ENCODE data around the gene ZNF862. TPM values are rescaled to one million over a fixed set of nuclear protein-coding genes. Genes with fewer than 3 reads are reported as not detected.

The ZNF862 gene
- total RNA-seq, 2 experiments from 2014 or later = 18.1 to 21.4 TPM

GRCh38 chr7:149813254-149814035 lies 24.7 kb upstream of the ZNF862 start:
- H3K36me3 Mint-ChIP-seq = no peaks in the 10 kb centered on the region
- no peaks in the 10 kb centered on the region for H3K27me3 Mint-ChIP-seq
- no peaks in the 10 kb centered on the region for H3K9me3 Mint-ChIP-seq
- H3K4me1 Mint-ChIP-seq (ENCODE audit: low read depth) = no peaks in the 10 kb centered on the region
- no peak overlapping the region for H3K4me3 Mint-ChIP-seq
- H3K27ac Mint-ChIP-seq = no peak overlapping the region
- no peak for DNase-seq
- ChIA-PET POLR2A (no interaction called here), CTCF (no interaction called here)
- intact Hi-C loops (cut with micrococcal nuclease) = no loop called here

GRCh38 chr7:149814494-149814893 lies 23.7 kb upstream of the ZNF862 start:
- no peak overlapping the region for H3K4me3 Mint-ChIP-seq
- POLR2A ChIA-PET = no interaction called here
- intact Hi-C loops (cut with micrococcal nuclease) = no loop called here
- H3K27me3 Mint-ChIP-seq = no peaks in the 10 kb centered on the region
- CTCF ChIA-PET = no interaction called here
- H3K4me1 Mint-ChIP-seq (ENCODE audit: low read depth) = no peaks in the 10 kb centered on the region
- H3K36me3 Mint-ChIP-seq = no peaks in the 10 kb centered on the region
- no peak for DNase-seq
- no peak overlapping the region for H3K27ac Mint-ChIP-seq
- no peaks in the 10 kb centered on the region for H3K9me3 Mint-ChIP-seq

DNA sequence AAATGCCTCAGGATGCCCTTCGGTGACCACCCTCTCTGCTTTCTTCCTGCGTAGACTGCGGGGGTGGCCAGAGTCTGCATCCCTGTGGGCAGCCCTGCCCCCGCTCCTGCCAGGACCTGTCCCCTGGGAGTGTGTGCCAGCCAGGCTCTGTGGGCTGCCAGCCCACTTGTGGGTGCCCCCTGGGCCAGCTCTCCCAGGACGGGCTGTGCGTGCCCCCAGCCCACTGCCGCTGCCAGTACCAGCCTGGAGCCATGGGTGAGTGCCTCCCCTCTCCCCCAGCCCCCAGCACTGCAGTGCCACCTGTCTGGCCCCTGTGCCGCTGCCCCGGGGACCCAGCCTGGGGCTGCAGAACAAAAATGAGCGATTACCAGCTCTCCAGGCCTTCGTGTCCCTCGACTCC lies 23.1 kb upstream of the ZNF862 start:
- Mint-ChIP-seq H3K4me1 (ENCODE audit: low read depth) (no peaks in the 10 kb centered on the region), H3K27ac (no peak overlapping the region), H3K9me3 (no peaks in the 10 kb centered on the region), H3K4me3 (no peak overlapping the region), H3K27me3 (no peaks in the 10 kb centered on the region), H3K36me3 (no peaks in the 10 kb centered on the region)
- intact Hi-C loops (cut with micrococcal nuclease) = no loop called here
- no peak for DNase-seq
- ChIA-PET CTCF (no interaction called here), POLR2A (no interaction called here)

GRCh38 chr7:149815661-149816266 lies 22.4 kb upstream of the ZNF862 start:
- H3K4me1 Mint-ChIP-seq (ENCODE audit: low read depth) = no peaks in the 10 kb centered on the region
- H3K4me3 Mint-ChIP-seq = no peak overlapping the region
- H3K36me3 Mint-ChIP-seq = no peaks in the 10 kb centered on the region
- ChIA-PET POLR2A (no interaction called here), CTCF (interaction anchor here (0.6 kb wide), 1 partner anchor 16 kb away, joined by 3 read pairs; no protein-coding TSS in a partner anchor)
- intact Hi-C loops (cut with micrococcal nuclease) = no loop called here
- H3K27ac Mint-ChIP-seq = no peak overlapping the region
- no peaks in the 10 kb centered on the region for H3K9me3 Mint-ChIP-seq
- DNase-seq = no peak
- no peaks in the 10 kb centered on the region for H3K27me3 Mint-ChIP-seq

DNA sequence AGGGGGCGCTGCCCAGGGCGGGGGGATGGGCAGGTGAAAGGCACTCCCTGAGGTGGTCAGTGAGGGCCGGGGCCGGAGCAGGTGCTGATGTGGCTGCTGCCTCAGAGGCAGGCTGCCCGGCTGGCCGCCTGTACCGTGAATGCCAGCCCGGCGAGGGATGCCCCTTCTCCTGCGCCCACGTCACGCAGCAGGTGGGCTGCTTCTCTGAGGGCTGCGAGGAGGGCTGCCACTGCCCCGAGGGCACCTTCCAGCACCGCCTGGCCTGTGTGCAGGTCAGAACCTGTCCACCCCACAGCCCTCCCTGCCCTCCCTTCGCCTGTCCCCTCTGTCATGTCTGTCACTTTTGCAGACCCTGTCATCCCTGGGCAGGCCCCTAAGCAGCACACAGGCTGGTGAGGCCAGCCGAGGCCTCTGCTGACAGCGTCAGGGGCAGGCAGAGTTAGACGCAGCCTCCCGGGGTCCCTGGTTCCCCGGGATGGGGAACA lies 21.9 kb upstream of the ZNF862 start:
- Mint-ChIP-seq H3K36me3 (no peaks in the 10 kb centered on the region), H3K4me3 (no peak overlapping the region), H3K4me1 (ENCODE audit: low read depth) (no peaks in the 10 kb centered on the region), H3K27ac (no peak overlapping the region), H3K27me3 (no peaks in the 10 kb centered on the region), H3K9me3 (no peaks in the 10 kb centered on the region)
- no peak for DNase-seq
- intact Hi-C loops (cut with micrococcal nuclease) = no loop called here
- ChIA-PET CTCF (interaction anchor here (0.6 kb wide), 1 partner anchor 16 kb away, joined by 3 read pairs; no protein-coding TSS in a partner anchor), POLR2A (no interaction called here)

DNA sequence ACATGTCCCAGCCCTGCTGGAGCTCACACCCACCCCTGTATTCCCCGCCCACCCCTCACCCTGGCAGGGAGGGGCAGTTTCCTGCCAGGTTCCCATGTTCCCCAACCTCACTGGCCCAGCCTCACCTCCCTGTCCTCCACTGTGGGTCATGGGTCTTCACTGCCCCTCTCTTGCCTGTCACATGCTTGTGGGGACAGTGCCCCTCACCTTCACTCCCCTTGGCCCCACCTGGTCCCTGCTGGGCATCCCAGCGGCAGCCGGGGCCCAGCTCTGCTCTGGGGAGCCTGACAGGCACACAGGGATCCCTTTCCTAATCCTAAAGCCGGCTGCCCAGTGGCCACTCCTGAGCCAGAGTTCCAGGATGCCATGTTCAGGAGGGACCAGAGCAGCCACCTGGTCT lies 21.4 kb upstream of the ZNF862 start:
- Mint-ChIP-seq H3K4me1 (ENCODE audit: low read depth) (no peaks in the 10 kb centered on the region), H3K27ac (no peak overlapping the region), H3K27me3 (no peaks in the 10 kb centered on the region), H3K9me3 (no peaks in the 10 kb centered on the region), H3K4me3 (no peak overlapping the region), H3K36me3 (no peaks in the 10 kb centered on the region)
- no peak for DNase-seq
- intact Hi-C loops (cut with micrococcal nuclease) = no loop called here
- ChIA-PET CTCF (no interaction called here), POLR2A (no interaction called here)

GRCh38 chr7:149817301-149817771 lies 20.8 kb upstream of the ZNF862 start:
- Mint-ChIP-seq H3K4me3 (no peak overlapping the region), H3K9me3 (no peaks in the 10 kb centered on the region), H3K36me3 (no peaks in the 10 kb centered on the region), H3K27ac (no peak overlapping the region), H3K4me1 (ENCODE audit: low read depth) (no peaks in the 10 kb centered on the region), H3K27me3 (no peaks in the 10 kb centered on the region)
- ChIA-PET POLR2A (no interaction called here), CTCF (no interaction called here)
- intact Hi-C loops (cut with micrococcal nuclease) = no loop called here
- DNase-seq = no peak

GRCh38 chr7:149817836-149818535 lies 20.2 kb upstream of the ZNF862 start:
- DNase-seq = no peak

DNA sequence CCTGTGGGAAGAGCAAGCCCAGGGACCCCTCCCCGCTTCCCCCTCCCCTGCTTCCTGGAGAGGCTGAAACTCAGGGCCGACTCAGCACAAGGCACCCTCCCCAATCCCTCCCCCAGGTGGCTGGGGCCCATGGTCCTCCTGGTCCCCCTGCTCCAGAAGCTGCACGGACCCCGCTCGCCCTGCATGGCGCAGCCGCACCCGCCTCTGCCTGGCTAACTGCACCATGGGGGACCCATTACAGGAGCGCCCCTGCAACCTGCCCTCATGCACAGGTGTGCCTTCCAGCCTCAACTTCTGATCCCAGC lies 19.7 kb upstream of the ZNF862 start:
- ChIA-PET POLR2A (no interaction called here), CTCF (interaction anchor here (1.1 kb wide), 1 partner anchor 11 kb away, joined by 3 read pairs; no protein-coding TSS in a partner anchor)
- no peak overlapping the region for H3K27ac Mint-ChIP-seq
- no peaks in the 10 kb centered on the region for H3K9me3 Mint-ChIP-seq
- H3K4me1 Mint-ChIP-seq (ENCODE audit: low read depth) = no peaks in the 10 kb centered on the region
- DNase-seq = no peak
- intact Hi-C loops (cut with micrococcal nuclease) = no loop called here
- H3K36me3 Mint-ChIP-seq = no peaks in the 10 kb centered on the region
- no peaks in the 10 kb centered on the region for H3K27me3 Mint-ChIP-seq
- no peak overlapping the region for H3K4me3 Mint-ChIP-seq

More at GRCh38 chr7:149817836-149818535, 20.2 kb upstream of the ZNF862 start:
- ChIA-PET POLR2A (no interaction called here), CTCF (interaction anchor here (1.1 kb wide), 1 partner anchor 11 kb away, joined by 3 read pairs; no protein-coding TSS in a partner anchor)
- Mint-ChIP-seq H3K4me3 (no peak overlapping the region), H3K4me1 (ENCODE audit: low read depth) (no peaks in the 10 kb centered on the region), H3K27ac (no peak overlapping the region), H3K27me3 (no peaks in the 10 kb centered on the region), H3K9me3 (no peaks in the 10 kb centered on the region), H3K36me3 (no peaks in the 10 kb centered on the region)
- intact Hi-C loops (cut with micrococcal nuclease) = no loop called here

GRCh38 chr7:149819141-149819960 lies 18.8 kb upstream of the ZNF862 start:
- no peak overlapping the region for H3K27ac Mint-ChIP-seq
- H3K27me3 Mint-ChIP-seq = no peaks in the 10 kb centered on the region
- POLR2A ChIA-PET = interaction anchor here (0.6 kb wide), 1 partner anchor 175 kb away, joined by 4 read pairs; no protein-coding TSS in a partner anchor
- CTCF ChIA-PET = no interaction called here
- H3K4me3 Mint-ChIP-seq = no peak overlapping the region
- H3K9me3 Mint-ChIP-seq = no peaks in the 10 kb centered on the region
- H3K4me1 Mint-ChIP-seq (ENCODE audit: low read depth) = no peaks in the 10 kb centered on the region
- intact Hi-C loops (cut with micrococcal nuclease) = no loop called here
- no peak for DNase-seq
- H3K36me3 Mint-ChIP-seq = no peaks in the 10 kb centered on the region

DNA sequence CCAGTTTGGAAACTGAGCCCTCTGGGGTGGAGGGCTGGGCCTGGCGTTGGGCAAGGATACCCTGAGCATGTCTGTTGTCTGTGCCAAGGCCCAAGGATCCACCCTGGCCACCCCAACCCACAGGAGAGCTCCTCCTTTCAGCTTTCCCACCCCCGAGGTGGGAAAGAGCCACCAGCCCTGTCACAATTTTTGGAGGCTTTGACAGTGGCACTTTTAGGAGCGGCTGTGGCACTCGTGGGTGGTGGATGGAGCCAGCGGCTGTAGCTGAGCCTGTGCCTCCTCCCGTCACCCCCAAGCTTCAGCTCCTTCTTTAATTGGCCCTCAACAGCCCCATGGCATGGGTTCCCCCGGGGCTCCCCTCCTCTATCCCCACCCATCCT lies 18.2 kb upstream of the ZNF862 start:
- intact Hi-C loops (cut with micrococcal nuclease) = no loop called here
- no peaks in the 10 kb centered on the region for H3K9me3 Mint-ChIP-seq
- CTCF ChIA-PET = no interaction called here
- POLR2A ChIA-PET = interaction anchor here (0.6 kb wide), 1 partner anchor 176 kb away, joined by 4 read pairs; no protein-coding TSS in a partner anchor
- DNase-seq = no peak
- no peaks in the 10 kb centered on the region for H3K4me1 Mint-ChIP-seq (ENCODE audit: low read depth)
- H3K27me3 Mint-ChIP-seq = no peaks in the 10 kb centered on the region
- no peak overlapping the region for H3K27ac Mint-ChIP-seq
- no peak overlapping the region for H3K4me3 Mint-ChIP-seq
- no peaks in the 10 kb centered on the region for H3K36me3 Mint-ChIP-seq

DNA sequence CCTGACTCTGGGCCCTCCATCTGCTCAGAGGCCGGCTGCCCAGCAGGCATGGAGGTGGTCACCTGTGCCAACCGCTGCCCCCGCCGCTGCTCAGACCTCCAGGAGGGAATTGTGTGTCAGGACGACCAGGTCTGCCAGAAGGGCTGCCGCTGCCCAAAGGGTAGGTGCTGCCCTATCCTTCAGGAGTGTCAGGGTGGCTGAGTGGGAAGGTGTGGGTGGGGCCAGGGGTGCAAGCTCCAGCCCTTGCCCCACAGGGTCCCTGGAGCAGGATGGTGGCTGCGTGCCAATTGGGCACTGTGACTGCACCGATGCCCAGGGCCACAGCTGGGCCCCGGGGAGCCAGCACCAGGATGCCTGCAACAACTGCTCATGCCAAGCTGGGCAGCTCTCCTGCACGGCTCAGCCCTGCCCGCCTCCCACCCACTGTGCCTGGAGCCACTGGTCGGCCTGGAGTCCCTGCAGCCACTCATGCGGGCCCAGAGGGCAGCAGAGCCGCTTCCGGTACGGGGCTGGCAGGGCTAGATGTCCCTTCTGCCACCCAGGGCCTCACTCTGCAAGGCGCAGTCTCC lies 17.5 kb upstream of the ZNF862 start:
- H3K36me3 Mint-ChIP-seq = no peaks in the 10 kb centered on the region
- POLR2A ChIA-PET = no interaction called here

More for the DNA sequence above, 17.5 kb upstream of the ZNF862 start:
- Mint-ChIP-seq H3K27me3 (no peaks in the 10 kb centered on the region), H3K27ac (no peak overlapping the region), H3K4me1 (ENCODE audit: low read depth) (no peaks in the 10 kb centered on the region), H3K9me3 (no peaks in the 10 kb centered on the region), H3K4me3 (no peak overlapping the region)
- DNase-seq = no peak
- intact Hi-C loops (cut with micrococcal nuclease) = no loop called here
- CTCF ChIA-PET = no interaction called here

Data from activated CD4-positive, alpha-beta memory T cell treated with anti-CD3 and anti-CD28 coated beads for 36 hours (primary cell).